C4-2B (cell line): Measurements from ENCODE around the gene RBMS1.

Experiments used
- ZFX ChIP-seq: fragments of 450-650 bp; IDR thresholded peaks from 2 replicates; pipeline ENCODE4 v1.6.1; 2017
- TF ChIP-seq, protein P1 (sequence below): fragments of 450-650 bp; conservative IDR thresholded peaks from 2 replicates; pipeline ENCODE4 v1.5.1; 2017; ENCODE audit warnings: mild to moderate bottlenecking

GRCh38 chr2:160238392-160238791, 255.2 kb downstream of the RBMS1 start:
- TF ChIP-seq, protein P1, sequence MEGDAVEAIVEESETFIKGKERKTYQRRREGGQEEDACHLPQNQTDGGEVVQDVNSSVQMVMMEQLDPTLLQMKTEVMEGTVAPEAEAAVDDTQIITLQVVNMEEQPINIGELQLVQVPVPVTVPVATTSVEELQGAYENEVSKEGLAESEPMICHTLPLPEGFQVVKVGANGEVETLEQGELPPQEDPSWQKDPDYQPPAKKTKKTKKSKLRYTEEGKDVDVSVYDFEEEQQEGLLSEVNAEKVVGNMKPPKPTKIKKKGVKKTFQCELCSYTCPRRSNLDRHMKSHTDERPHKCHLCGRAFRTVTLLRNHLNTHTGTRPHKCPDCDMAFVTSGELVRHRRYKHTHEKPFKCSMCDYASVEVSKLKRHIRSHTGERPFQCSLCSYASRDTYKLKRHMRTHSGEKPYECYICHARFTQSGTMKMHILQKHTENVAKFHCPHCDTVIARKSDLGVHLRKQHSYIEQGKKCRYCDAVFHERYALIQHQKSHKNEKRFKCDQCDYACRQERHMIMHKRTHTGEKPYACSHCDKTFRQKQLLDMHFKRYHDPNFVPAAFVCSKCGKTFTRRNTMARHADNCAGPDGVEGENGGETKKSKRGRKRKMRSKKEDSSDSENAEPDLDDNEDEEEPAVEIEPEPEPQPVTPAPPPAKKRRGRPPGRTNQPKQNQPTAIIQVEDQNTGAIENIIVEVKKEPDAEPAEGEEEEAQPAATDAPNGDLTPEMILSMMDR, result no peak
- TF ChIP-seq ZFX, result no peak
